Measurements from ENCODE around the gene SNHG17. TPM values are rescaled to one million over a fixed set of nuclear protein-coding genes. Genes with fewer than 3 reads are reported as not detected.
A peak's percentile ranks its signal among the peaks of the same experiment; 100 is the strongest.
"Not testable (repeated sequence)": the region's sequence is repeated elsewhere in the genome, so short reads cannot be mapped to it uniquely, and the experiment has no call there.

Gene SNHG17
- 10 to 100 TPM; 15.8 to 43.5 TPM for total RNA-seq
- long read RNA-seq, partial matches to known transcripts = 0 of 11 reads
- long read RNA-seq, other reads (novel, unspliced or antisense) = 10 of 11 reads

GRCh38 chr20:38434770-38435554, at the start of gene SNHG17:
SNHG17 (minus strand) TSS chr20:38435328.
- intact Hi-C loops (cut with DNase I, micrococcal nuclease) = no loop called here
- DNase-seq (peak; percentile 88 to 93), ATAC-seq (peak; percentile 91)

GRCh38 chr20:38479596-38479995, 44.5 kb upstream of the SNHG17 start:
- intact Hi-C loops (cut with DNase I, micrococcal nuclease) = no loop called here
- DNase-seq (no peak), ATAC-seq (no peak)

GRCh38 chr20:38477747-38478146, 42.6 kb upstream of the SNHG17 start:
- DNase-seq (no peak), ATAC-seq (no peak)
- intact Hi-C loops (cut with DNase I, micrococcal nuclease) = no loop called here

- ATAC-seq (peak; percentile 15), DNase-seq (no peak)
- intact Hi-C loops (cut with DNase I, micrococcal nuclease) = no loop called here
These were observed 38.3 kb upstream of the SNHG17 start for GRCh38 chr20:38473367-38473795.

GRCh38 chr20:38472513-38473366, 37.6 kb upstream of the SNHG17 start, which contains the start of gene RALGAPB:
RALGAPB (plus strand) TSS chr20:38472843; CDS start chr20:38488433, 15,590 bp downstream.
- intact Hi-C loops (cut with DNase I, micrococcal nuclease) = no loop called here
- DNase-seq (peak; percentile 98 to 99), ATAC-seq (peak; percentile 94)

- intact Hi-C loops (cut with DNase I, micrococcal nuclease) = no loop called here
- peak; percentile 31 for ATAC-seq
- no peak for DNase-seq
These were observed 36.9 kb upstream of the SNHG17 start for GRCh38 chr20:38471987-38472512.

GRCh38 chr20:38471245-38471644, 36.1 kb upstream of the SNHG17 start:
- intact Hi-C loops (cut with DNase I, micrococcal nuclease) = no loop called here
- no peak for DNase-seq

GRCh38 chr20:38466983-38467382, 31.9 kb upstream of the SNHG17 start:
- no peak for ATAC-seq

More at GRCh38 chr20:38471245-38471644, 36.1 kb upstream of the SNHG17 start:
- no peak for ATAC-seq

GRCh38 chr20:38466171-38466570, 31.0 kb upstream of the SNHG17 start:
- DNase-seq (no peak), ATAC-seq (no peak)
- intact Hi-C loops (cut with DNase I, micrococcal nuclease) = no loop called here

More at GRCh38 chr20:38466983-38467382, 31.9 kb upstream of the SNHG17 start:
- no peak for DNase-seq
- intact Hi-C loops (cut with DNase I, micrococcal nuclease) = no loop called here

- intact Hi-C loops (cut with DNase I, micrococcal nuclease); DNase-seq; ATAC-seq: not testable (repeated sequence)
These were observed 26.4 kb upstream of the SNHG17 start for GRCh38 chr20:38461569-38461968.

- ATAC-seq; intact Hi-C loops (cut with DNase I, micrococcal nuclease); DNase-seq: not testable (repeated sequence)
These were observed 26.0 kb upstream of the SNHG17 start for GRCh38 chr20:38461167-38461566.

- ATAC-seq = peak; percentile 63
- intact Hi-C loops (cut with DNase I, micrococcal nuclease) = not testable (repeated sequence)
These were observed 25.5 kb upstream of the SNHG17 start for GRCh38 chr20:38460631-38461030.

GRCh38 chr20:38460040-38460623, 25.0 kb upstream of the SNHG17 start:
- DNase-seq = peak in 1 of 2 donors; percentile 68
- intact Hi-C loops (cut with DNase I, micrococcal nuclease) = no loop called here
- ATAC-seq = peak; percentile 99

More at GRCh38 chr20:38460631-38461030, 25.5 kb upstream of the SNHG17 start:
- not testable (repeated sequence) for DNase-seq

- intact Hi-C loops (cut with DNase I, micrococcal nuclease) = no loop called here
- no peak for DNase-seq
- ATAC-seq = no peak
These were observed 23.2 kb upstream of the SNHG17 start for GRCh38 chr20:38458314-38458713.

- DNase-seq = no peak
- intact Hi-C loops (cut with DNase I, micrococcal nuclease) = no loop called here
- no peak for ATAC-seq
These were observed 19.7 kb upstream of the SNHG17 start for GRCh38 chr20:38454556-38455473.

- ATAC-seq (peak; percentile 81), DNase-seq (no peak)
- intact Hi-C loops (cut with DNase I, micrococcal nuclease) = no loop called here
These were observed 18.8 kb upstream of the SNHG17 start for GRCh38 chr20:38453941-38454340.

GRCh38 chr20:38452880-38453624, 17.9 kb upstream of the SNHG17 start:
- intact Hi-C loops (cut with DNase I, micrococcal nuclease) = no loop called here
- no peak for ATAC-seq
- DNase-seq = no peak

Data from left colon (tissue), 2 donors.